SK-N-MC (cell line): ENCODE measurements around the gene CACNA2D4.

Experiments used
- EZH2 ChIP-seq: fragments of 200-600 bp; sonication (generic); IDR thresholded peaks from one replicate; pipeline ENCODE4 v1.6.1; 2017; ENCODE audit warnings: antibody characterized with exemption
- FOXP2 ChIP-seq: optimal IDR thresholded peaks from 2 replicates; pipeline ENCODE3; 2011; ENCODE audit warnings: mild to moderate bottlenecking, moderate library complexity; ENCODE audit not compliant: insufficient read depth; ENCODE audit errors: extremely low read length, control extremely low read depth
- POLR2AphosphoS5 ChIP-seq: IDR thresholded peaks from 2 replicates; pipeline ENCODE4 v1.6.1; 2012; ENCODE audit warnings: mild to moderate bottlenecking, low read depth, low read length, borderline replicate concordance

GRCh38 chr12:1911598-1912575 is 6.6 kb downstream of the CACNA2D4 start:
- TF ChIP-seq POLR2AphosphoS5 = no peak
- TF ChIP-seq EZH2 = no peak
- no peak for TF ChIP-seq FOXP2
